T-cell (primary cell): ENCODE results near the gene COL1A2. TPM values are rescaled to one million over a fixed set of nuclear protein-coding genes. Genes with fewer than 3 reads are reported as not detected.

Source experiments
- ATAC-seq, 4 experiments: fragments of 200-7000 bp in 3 of 4; fragments of 150-1000 bp in 1 of 4; cut with Tn5 transposase; replicated peaks in 1 of 4; 1 replicate in 3 of 4; 2 replicates in 1 of 4; pipeline ENCODE4 v1.10.0; 2021; ENCODE audit warnings: moderate library complexity in 3 of 4, mild to moderate bottlenecking in 2 of 4, moderate number of reproducible peaks in 1 of 4
- CTCF ChIA-PET, 2 donors: fragments of 300-600 bp; sonication (Branson Sonifier 250); formaldehyde crosslinking; loops; one replicate each; lab custom pipeline; 2022; ENCODE audit warnings: antibody characterized with exemption in 2 of 2; lab: Charles Lee
- POLR2A ChIA-PET, 2 donors: fragments of 300-600 bp; sonication (Branson Sonifier 250); formaldehyde crosslinking; loops; one replicate each; lab custom pipeline; 2022; ENCODE audit warnings: antibody characterized with exemption in 2 of 2; lab: Charles Lee
- DNase-seq, 35 experiments: peaks; one replicate each; pipeline versions ENCODE4 v3.0.0 to v3.0.0-alpha.2; 2013 to 2023
- H3K27ac ChIP-seq: one replicate; pipeline ENCODE4 v1.5.1; 2013; ENCODE audit warnings: low read length
- H3K27me3 ChIP-seq, 2 experiments: replicated peaks in 1 of 2; 1 replicate in 1 of 2; 2 replicates in 1 of 2; pipeline versions ENCODE4 v1.6.1 to v1.7.0; 2013; ENCODE audit warnings: low read length in 1 of 2, mixed read lengths in 1 of 2; ENCODE audit not compliant: control insufficient read depth in 2 of 2, insufficient read depth in 2 of 2; ENCODE audit errors: extremely low read depth in 1 of 2
- H3K36me3 ChIP-seq, 2 donors: 1 replicate in 1 of 2; 2 replicates in 1 of 2; pipeline versions ENCODE4 v1.6.1 to v1.7.0; 2013; ENCODE audit warnings: low read length in 1 of 2; ENCODE audit not compliant: control insufficient read depth in 2 of 2, insufficient read depth in 1 of 2; ENCODE audit errors: extremely low read depth in 1 of 2
- H3K4me1 ChIP-seq, 2 experiments: 1 replicate in 1 of 2; 2 replicates in 1 of 2; pipeline versions ENCODE4 v1.6.1 to v1.7.0; 2013; ENCODE audit warnings: low read length in 2 of 2, mixed read lengths in 1 of 2; ENCODE audit not compliant: insufficient read depth in 2 of 2, control insufficient read depth in 1 of 2; ENCODE audit errors: extremely low read depth in 1 of 2
- H3K4me3 ChIP-seq, 2 donors: 1 replicate in 1 of 2; 2 replicates in 1 of 2; pipeline versions ENCODE4 v1.5.1 to v1.7.0; 2013; ENCODE audit warnings: mild to moderate bottlenecking in 2 of 2, low read length in 1 of 2, moderate library complexity in 1 of 2; ENCODE audit not compliant: control insufficient read depth in 1 of 2; ENCODE audit errors: extremely low read depth in 1 of 2
- H3K9me3 ChIP-seq: 2 replicates; pipeline ENCODE4 v1.7.0; 2013
- H3K27ac Mint-ChIP-seq, 2 donors: one replicate each; pipeline ENCODE4 v1.8.0; 2020 to 2021; ENCODE audit warnings: mild to moderate bottlenecking in 2 of 2, mixed read lengths in 2 of 2
- H3K27me3 Mint-ChIP-seq, 2 donors: one replicate each; pipeline ENCODE4 v1.8.0; 2021 to 2022; ENCODE audit warnings: mixed read lengths in 2 of 2
- H3K36me3 Mint-ChIP-seq: one replicate; pipeline ENCODE4 v1.8.0; 2021; ENCODE audit warnings: mixed read lengths
- H3K4me1 Mint-ChIP-seq, 3 donors: one replicate each; pipeline ENCODE4 v1.8.0; 2020 to 2022; ENCODE audit warnings: mixed read lengths in 3 of 3, mild to moderate bottlenecking in 1 of 3
- H3K4me3 Mint-ChIP-seq, 3 donors: one replicate each; pipeline ENCODE4 v1.8.0; 2020 to 2022; ENCODE audit warnings: mild to moderate bottlenecking in 3 of 3, mixed read lengths in 3 of 3, moderate library complexity in 3 of 3
- H3K9me3 Mint-ChIP-seq, 3 donors: one replicate each; pipeline ENCODE4 v1.8.0; 2020 to 2022; ENCODE audit warnings: mixed read lengths in 3 of 3
- WGBS: methylation state at CpG from one replicate; pipeline ENCODE4 v1.1.5; 2013; ENCODE audit warnings: missing lambda C conversion rate; ENCODE audit not compliant: insufficient coverage; 5-methylcytosine and 5-hydroxymethylcytosine counted together
- total RNA-seq, 35 experiments: library from RNA in 6 of 35; stranded (reverse) in 6 of 35; fragments of 120-200 nt in 1 of 35; gene quantifications; one replicate each; pipeline versions ENCODE4 v1.2.1 to v1.2.4 and lab custom pipeline; 2013 to 2026

The COL1A2 gene
- total RNA-seq, 5 donors from 2014 or later (not counting 1 experiment from before 2014, with no cell fraction given): 2.5 to 4.7 (median 3.1) TPM; not detected in 2

DNA sequence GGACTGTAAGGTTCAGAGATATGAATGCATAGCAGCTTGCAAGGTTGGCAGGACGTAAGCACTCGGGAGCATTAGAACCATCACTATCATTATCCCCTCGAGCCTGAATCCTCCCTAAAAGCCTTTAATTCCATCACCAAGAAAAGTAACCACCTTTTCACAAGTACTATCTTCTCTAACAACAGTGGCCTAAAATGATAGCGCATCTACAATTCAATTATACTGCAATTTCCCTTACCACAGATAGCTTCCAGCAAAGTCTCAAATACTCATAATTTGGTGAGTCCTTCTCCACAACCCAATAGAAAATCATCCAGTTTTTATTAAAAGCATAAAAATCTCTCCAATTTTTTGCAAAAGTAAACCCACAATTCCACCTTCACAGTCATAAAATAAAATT is 42.0 kb downstream of the COL1A2 start:
- Histone ChIP-seq H3K9me3 (no peaks in the 10 kb centered on the region), H3K4me1 (no peaks in the 10 kb centered on the region), H3K27me3 (peaks cover 0 to 5% of the 10 kb centered on the region in 2 experiments), H3K4me3 (no peak overlapping the region), H3K27ac (no peak overlapping the region), H3K36me3 (no peaks in the 10 kb centered on the region)
- peaks cover 0 to 4% (median 3%) of the 10 kb centered on the region in 3 donors for H3K4me1 Mint-ChIP-seq
- ATAC-seq: no peak
- ChIA-PET CTCF (interaction anchor here (0.6 to 2.7 kb wide), 12 partner anchors 9 to 1190 kb away, joined by 3 to 17 read pairs (median 4); no protein-coding TSS in a partner anchor), POLR2A (no interaction called here)
- H3K27me3 Mint-ChIP-seq: peaks cover 19 to 28% of the 10 kb centered on the region in 2 donors
- H3K4me3 Mint-ChIP-seq: no peak overlapping the region
- H3K9me3 Mint-ChIP-seq: no peaks in the 10 kb centered on the region
- no peaks in the 10 kb centered on the region for H3K36me3 Mint-ChIP-seq
- no peak for DNase-seq
- 82% methylated on average over 4 of the region's 4 CpGs for WGBS
- H3K27ac Mint-ChIP-seq: no peak overlapping the region

DNA sequence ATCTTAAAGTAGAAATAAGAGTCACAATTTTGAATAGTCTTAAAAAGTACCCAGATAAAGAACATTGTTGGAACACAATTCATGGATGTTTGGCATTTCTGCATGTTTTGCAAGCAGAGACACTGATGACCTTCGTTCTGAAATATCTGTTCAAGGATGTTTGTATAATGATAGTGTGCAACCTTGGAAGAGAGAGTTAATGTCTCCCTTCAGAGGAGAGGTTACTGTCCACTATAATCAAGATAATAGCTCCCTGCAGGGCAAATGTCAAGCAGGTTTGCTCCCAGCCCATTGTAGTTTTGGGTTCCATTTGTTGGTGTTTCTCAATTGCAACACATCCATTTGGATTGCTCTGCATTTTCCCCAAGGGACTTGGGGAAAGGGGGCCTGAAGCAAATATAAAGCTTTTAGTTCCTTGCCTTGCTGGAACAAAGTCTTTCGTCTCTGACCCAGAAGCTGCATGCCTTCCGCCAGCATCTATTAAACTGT is 45.2 kb downstream of the COL1A2 start:
- H3K27me3 Mint-ChIP-seq: peaks cover 24 to 31% of the 10 kb centered on the region in 2 donors
- ATAC-seq (no peak), DNase-seq (no peak)
- POLR2A ChIA-PET: no interaction called here
- H3K9me3 Mint-ChIP-seq: no peaks in the 10 kb centered on the region
- peaks cover 0 to 5% of the 10 kb centered on the region in 2 experiments for H3K27me3 ChIP-seq
- no peaks in the 10 kb centered on the region for H3K9me3 ChIP-seq
- H3K27ac ChIP-seq: no peak overlapping the region
- WGBS: 100% methylated on average over 2 of the region's 3 CpGs
- no peaks in the 10 kb centered on the region for H3K36me3 ChIP-seq
- H3K4me3 ChIP-seq: no peak overlapping the region
- no peak overlapping the region for H3K27ac Mint-ChIP-seq
- no peak overlapping the region for H3K4me3 Mint-ChIP-seq
- no peaks in the 10 kb centered on the region for H3K4me1 ChIP-seq
- CTCF ChIA-PET: interaction anchor here (0.5 to 0.8 kb wide), 4 partner anchors 10 to 928 kb away, joined by 3 to 6 read pairs (median 4); no protein-coding TSS in a partner anchor
- H3K36me3 Mint-ChIP-seq: no peaks in the 10 kb centered on the region
- peaks cover 0 to 4% (median 3%) of the 10 kb centered on the region in 3 donors for H3K4me1 Mint-ChIP-seq

DNA sequence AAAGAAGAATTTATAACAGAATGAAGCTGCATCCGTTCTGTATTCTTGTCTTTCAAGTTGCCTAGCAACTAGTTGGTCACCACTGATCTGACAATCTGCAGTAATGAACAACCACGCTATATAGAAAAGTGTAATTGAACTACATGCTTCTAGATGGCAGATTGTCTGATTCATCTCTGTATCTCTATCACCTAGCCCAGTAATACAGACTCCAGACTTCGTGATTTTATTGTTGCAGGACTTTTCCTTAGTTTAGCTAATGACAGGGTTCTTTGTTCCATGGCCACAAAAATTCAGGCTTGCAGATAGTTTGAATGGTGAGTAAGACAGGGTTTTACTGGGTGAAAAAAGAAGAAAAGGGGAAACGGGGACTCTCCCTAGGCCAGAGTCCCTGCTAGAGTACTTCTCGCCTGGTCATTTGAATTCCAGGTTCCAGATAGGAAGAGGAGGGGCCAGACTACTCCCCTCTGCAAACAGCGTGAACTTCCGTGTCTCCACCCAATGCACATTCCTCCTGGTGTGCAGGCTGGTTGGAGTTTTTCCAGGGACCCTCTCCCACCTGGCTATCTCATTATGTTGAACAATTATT is 45.9 kb downstream of the COL1A2 start:
- H3K9me3 Mint-ChIP-seq: no peaks in the 10 kb centered on the region
- no peaks in the 10 kb centered on the region for H3K36me3 Mint-ChIP-seq
- Histone ChIP-seq H3K4me3 (no peak overlapping the region), H3K27ac (no peak overlapping the region), H3K4me1 (no peaks in the 10 kb centered on the region), H3K9me3 (no peaks in the 10 kb centered on the region), H3K36me3 (no peaks in the 10 kb centered on the region), H3K27me3 (peaks cover 0 to 2% of the 10 kb centered on the region in 2 experiments)
- CTCF ChIA-PET: interaction anchor here (0.6 to 0.8 kb wide), 3 partner anchors 9 to 476 kb away, joined by 3 to 6 read pairs (median 4); no protein-coding TSS in a partner anchor
- H3K27me3 Mint-ChIP-seq: peaks cover 19 to 36% of the 10 kb centered on the region in 2 donors
- H3K27ac Mint-ChIP-seq: no peak overlapping the region
- POLR2A ChIA-PET: no interaction called here
- DNase-seq (no peak), ATAC-seq (no peak)
- peaks cover 0 to 4% (median 3%) of the 10 kb centered on the region in 3 donors for H3K4me1 Mint-ChIP-seq
- WGBS: 68% methylated on average over 3 of the region's 7 CpGs
- no peak overlapping the region for H3K4me3 Mint-ChIP-seq

DNA sequence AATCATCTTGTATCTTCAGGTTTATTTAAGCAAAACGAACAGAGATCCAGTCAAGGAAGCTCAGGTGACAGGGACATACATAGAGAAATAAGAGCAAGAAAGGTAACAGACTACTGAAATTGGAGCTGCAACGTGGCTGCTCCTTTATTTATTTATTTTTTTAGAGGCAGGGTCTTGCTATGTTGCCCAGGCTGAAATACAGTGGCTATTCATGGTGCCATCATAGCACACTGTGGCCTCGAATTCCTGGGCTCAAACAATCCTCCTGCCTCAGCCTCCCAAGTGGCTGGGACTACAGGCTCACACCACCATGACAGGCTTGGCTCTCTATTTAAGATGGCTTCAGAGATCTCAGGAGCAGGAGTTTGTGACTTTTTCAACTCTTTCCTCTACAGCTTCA is 46.4 kb downstream of the COL1A2 start:
- ATAC-seq: no peak
- Mint-ChIP-seq H3K9me3 (no peaks in the 10 kb centered on the region), H3K4me3 (no peak overlapping the region), H3K4me1 (peaks cover 0 to 3% (median 2%) of the 10 kb centered on the region in 3 donors), H3K36me3 (no peaks in the 10 kb centered on the region), H3K27ac (no peak overlapping the region), H3K27me3 (peaks cover 16 to 35% of the 10 kb centered on the region in 2 donors)
- DNase-seq: no peak
- H3K27ac ChIP-seq: no peak overlapping the region
- H3K4me3 ChIP-seq: no peak overlapping the region
- H3K9me3 ChIP-seq: no peaks in the 10 kb centered on the region
- POLR2A ChIA-PET: no interaction called here
- no peaks in the 10 kb centered on the region for H3K36me3 ChIP-seq
- H3K27me3 ChIP-seq: peaks cover 0 to 2% of the 10 kb centered on the region in 2 experiments
- WGBS: 50% methylated on average over 2 of the region's 3 CpGs
- CTCF ChIA-PET: no interaction called here
- no peaks in the 10 kb centered on the region for H3K4me1 ChIP-seq

DNA sequence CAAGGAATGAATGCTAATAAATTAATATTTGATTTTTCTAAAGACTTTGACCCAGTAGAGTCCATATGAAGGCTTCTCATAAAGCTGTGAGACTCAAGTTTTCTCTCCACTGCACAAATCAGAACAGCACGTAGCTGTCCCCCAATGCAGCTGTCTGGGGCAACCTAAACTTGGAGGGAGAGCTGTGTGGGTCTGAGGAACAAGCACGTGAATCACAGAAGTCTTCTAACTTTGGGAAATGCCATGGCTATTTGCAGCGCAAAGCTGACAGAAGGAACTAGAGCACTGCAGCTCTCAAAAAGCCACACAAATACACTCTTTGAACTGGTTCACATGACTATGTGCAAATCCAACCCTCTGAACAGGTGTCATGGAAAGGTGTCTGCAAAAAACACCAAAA is 47.9 kb downstream of the COL1A2 start:
- no peak overlapping the region for H3K4me3 Mint-ChIP-seq
- no peaks in the 10 kb centered on the region for H3K36me3 Mint-ChIP-seq
- H3K4me1 Mint-ChIP-seq: no peaks in the 10 kb centered on the region
- H3K9me3 Mint-ChIP-seq: no peaks in the 10 kb centered on the region
- ChIA-PET CTCF (interaction anchor here in 1 of 2 donors (0.7 to 1.9 kb wide), 4 partner anchors 11 to 1034 kb away, joined by 3 to 8 read pairs (median 4); no protein-coding TSS in a partner anchor), POLR2A (no interaction called here)
- peaks cover 7 to 34% of the 10 kb centered on the region in 2 donors for H3K27me3 Mint-ChIP-seq
- DNase-seq (no peak), ATAC-seq (no peak)
- 82% methylated on average over 3 of the region's 3 CpGs for WGBS
- Histone ChIP-seq H3K27ac (no peak overlapping the region), H3K9me3 (no peaks in the 10 kb centered on the region), H3K36me3 (no peaks in the 10 kb centered on the region), H3K4me3 (no peak overlapping the region), H3K4me1 (no peaks in the 10 kb centered on the region), H3K27me3 (peaks cover 0 to 2% of the 10 kb centered on the region in 2 experiments)
- H3K27ac Mint-ChIP-seq: no peak overlapping the region

DNA sequence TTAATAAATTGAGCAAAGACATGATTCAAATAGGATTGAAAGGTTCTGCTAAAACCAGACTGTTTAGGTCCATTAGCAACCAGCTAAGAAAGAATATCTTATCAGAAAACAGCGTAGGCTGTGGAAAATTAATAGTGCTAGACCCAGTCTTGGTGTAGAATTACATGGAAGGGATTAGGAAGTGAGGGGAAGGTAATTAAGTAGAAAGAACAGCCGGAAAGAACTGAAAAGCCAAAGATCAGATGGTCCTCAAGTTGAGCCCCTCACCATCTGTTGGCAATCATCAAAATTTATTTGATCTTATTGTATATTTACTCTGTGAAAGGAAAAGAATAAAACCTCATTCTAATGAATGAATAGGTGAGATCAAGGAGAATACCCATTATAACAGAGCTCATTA is 50.1 kb downstream of the COL1A2 start:
- ChIA-PET POLR2A (no interaction called here), CTCF (interaction anchor here (0.6 to 6.9 kb wide), 4 partner anchors 9 to 1033 kb away, joined by 3 to 146 read pairs (median 6); no protein-coding TSS in a partner anchor)
- Histone ChIP-seq H3K4me1 (no peaks in the 10 kb centered on the region), H3K27ac (no peak overlapping the region), H3K4me3 (no peak overlapping the region), H3K27me3 (peaks cover 0 to 2% of the 10 kb centered on the region in 2 experiments), H3K9me3 (no peaks in the 10 kb centered on the region), H3K36me3 (no peaks in the 10 kb centered on the region)
- H3K4me1 Mint-ChIP-seq: no peaks in the 10 kb centered on the region
- no peak overlapping the region for H3K4me3 Mint-ChIP-seq
- WGBS: no CpG with 5 or more reads among the region's 2 CpGs
- ATAC-seq (no peak), DNase-seq (no peak)
- no peaks in the 10 kb centered on the region for H3K36me3 Mint-ChIP-seq
- H3K27me3 Mint-ChIP-seq: peaks cover 7 to 25% of the 10 kb centered on the region in 2 donors
- H3K9me3 Mint-ChIP-seq: no peaks in the 10 kb centered on the region
- no peak overlapping the region for H3K27ac Mint-ChIP-seq
